ENCODE data around the gene FARP1.

DNA sequence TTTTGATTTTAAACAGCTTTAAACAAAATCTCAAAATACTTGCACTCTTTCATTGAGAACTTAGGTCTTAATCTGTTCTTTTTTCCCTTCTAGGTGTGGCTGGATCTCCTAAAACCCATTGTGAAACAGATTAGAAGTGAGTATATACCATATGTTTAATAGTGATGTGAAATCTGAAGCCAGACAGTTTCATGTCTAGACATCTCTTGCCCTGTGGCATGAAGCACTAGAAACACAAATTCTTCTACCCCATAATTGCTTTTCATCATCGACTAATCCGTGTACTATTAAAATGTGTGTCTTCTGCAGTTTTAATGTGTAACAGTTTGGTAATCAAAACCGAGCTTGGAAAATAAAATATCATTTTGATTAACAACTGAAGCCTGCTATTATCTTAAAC, 222.4 kb downstream of the FARP1 start:
- TF ChIP-seq, protein P1, sequence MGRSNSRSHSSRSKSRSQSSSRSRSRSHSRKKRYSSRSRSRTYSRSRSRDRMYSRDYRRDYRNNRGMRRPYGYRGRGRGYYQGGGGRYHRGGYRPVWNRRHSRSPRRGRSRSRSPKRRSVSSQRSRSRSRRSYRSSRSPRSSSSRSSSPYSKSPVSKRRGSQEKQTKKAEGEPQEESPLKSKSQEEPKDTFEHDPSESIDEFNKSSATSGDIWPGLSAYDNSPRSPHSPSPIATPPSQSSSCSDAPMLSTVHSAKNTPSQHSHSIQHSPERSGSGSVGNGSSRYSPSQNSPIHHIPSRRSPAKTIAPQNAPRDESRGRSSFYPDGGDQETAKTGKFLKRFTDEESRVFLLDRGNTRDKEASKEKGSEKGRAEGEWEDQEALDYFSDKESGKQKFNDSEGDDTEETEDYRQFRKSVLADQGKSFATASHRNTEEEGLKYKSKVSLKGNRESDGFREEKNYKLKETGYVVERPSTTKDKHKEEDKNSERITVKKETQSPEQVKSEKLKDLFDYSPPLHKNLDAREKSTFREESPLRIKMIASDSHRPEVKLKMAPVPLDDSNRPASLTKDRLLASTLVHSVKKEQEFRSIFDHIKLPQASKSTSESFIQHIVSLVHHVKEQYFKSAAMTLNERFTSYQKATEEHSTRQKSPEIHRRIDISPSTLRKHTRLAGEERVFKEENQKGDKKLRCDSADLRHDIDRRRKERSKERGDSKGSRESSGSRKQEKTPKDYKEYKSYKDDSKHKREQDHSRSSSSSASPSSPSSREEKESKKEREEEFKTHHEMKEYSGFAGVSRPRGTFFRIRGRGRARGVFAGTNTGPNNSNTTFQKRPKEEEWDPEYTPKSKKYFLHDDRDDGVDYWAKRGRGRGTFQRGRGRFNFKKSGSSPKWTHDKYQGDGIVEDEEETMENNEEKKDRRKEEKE (IDR thresholded peaks at IDR 0.05): no peak
- TF ChIP-seq MXI1 (IDR thresholded peaks at IDR 0.05; ENCODE audit: low read depth, low read length): no peak
- TF ChIP-seq EP300 (IDR thresholded peaks at IDR 0.05; ENCODE audit: borderline replicate concordance in 1 of 2, control insufficient read depth in 1 of 2, low read depth in 2 of 2, low read length in 2 of 2): no peak
- no peak for TF ChIP-seq E2F4 (IDR thresholded peaks at IDR 0.05; ENCODE audit: low read depth, low read length)
- TF ChIP-seq ATF2 (IDR thresholded peaks at IDR 0.05; ENCODE audit: low read length): no peak
- TF ChIP-seq CTCF (IDR thresholded peaks at IDR 0.05 in 2 of 3, conservative IDR thresholded peaks at IDR 0.05 in 1 of 3; ENCODE audit: control insufficient read depth in 2 of 3, extremely low read depth in 1 of 3, insufficient read depth in 1 of 3, low read depth in 3 of 3, low read length in 3 of 3): no peak
- no peak for TF ChIP-seq BCL11A (IDR thresholded peaks at IDR 0.05; ENCODE audit: low read depth, low read length)
- TF ChIP-seq CEBPB (IDR thresholded peaks at IDR 0.05; ENCODE audit: borderline replicate concordance in 1 of 2, low read depth in 2 of 2, low read length in 2 of 2): no peak
- no peak for TF ChIP-seq SIN3A (IDR thresholded peaks at IDR 0.05; ENCODE audit: low read depth, low read length)
- no peak for TF ChIP-seq TAF1 (IDR thresholded peaks at IDR 0.05; ENCODE audit: borderline replicate concordance, low read depth, low read length)
- TF ChIP-seq EZH2 (IDR thresholded peaks at IDR 0.05; ENCODE audit: borderline replicate concordance, control insufficient read depth, low read depth, low read length): no peak
